SK-MEL-5 (cell line): ENCODE measurements around the gene LARP4B. TPM values are rescaled to one million over a fixed set of nuclear protein-coding genes. Genes with fewer than 3 reads are reported as not detected.

Experiments
- DNase-seq: peaks from one replicate; pipeline ENCODE4 v3.0.0-alpha.2; 2016; ENCODE audit warnings: low read depth, low spot score
- in situ Hi-C: cut with HindIII; loops from 2 replicates; pipeline ENCODE4 v1.10.0; 2016; ENCODE audit warnings: low sequenced_read_pairs, high pct_unique_total_duplicates, low pct_unique_long_range_greater_than_20kb
- total RNA-seq: library from RNA; depleted of rRNA; stranded (reverse); fragments of >200 nt; shearing (Covaris generic); gene quantifications from 2 replicates; pipeline ENCODE4 v1.2.3, GENCODE V29; 2014

The LARP4B gene
- total RNA-seq, 1 experiment from 2014 or later, result 23.1 TPM

GRCh38 chr10:807163-807957, 124.1 kb downstream of the LARP4B start:
- DNase-seq, result no peak
- in situ Hi-C loops, result no loop called here

GRCh38 chr10:806451-807162, 124.9 kb downstream of the LARP4B start:
- no peak for DNase-seq
- in situ Hi-C loops, result no loop called here

GRCh38 chr10:805620-806305, 125.7 kb downstream of the LARP4B start:
- DNase-seq, result no peak
- in situ Hi-C loops, result no loop called here

- no peak for DNase-seq
- in situ Hi-C loops, result no loop called here
Observed at GRCh38 chr10:804787-805619, 126.5 kb downstream of the LARP4B start.

- in situ Hi-C loops, result no loop called here
- DNase-seq, result no peak
Observed at GRCh38 chr10:804191-804781, 127.2 kb downstream of the LARP4B start.

GRCh38 chr10:803041-803741, 128.3 kb downstream of the LARP4B start:
- in situ Hi-C loops, result no loop called here
- no peak for DNase-seq

GRCh38 chr10:802506-802905, 129.0 kb downstream of the LARP4B start:
- in situ Hi-C loops, result no loop called here
- DNase-seq, result no peak

GRCh38 chr10:797179-797578, 134.3 kb downstream of the LARP4B start:
- in situ Hi-C loops, result no loop called here
- DNase-seq, result no peak

- in situ Hi-C loops, result no loop called here
- DNase-seq, result no peak
Observed at GRCh38 chr10:796233-796632, 135.3 kb downstream of the LARP4B start.

- in situ Hi-C loops, result no loop called here
- DNase-seq, result peak; percentile 66
Observed at GRCh38 chr10:794382-794956, 137.0 kb downstream of the LARP4B start.

- in situ Hi-C loops, result no loop called here
- DNase-seq, result no peak
Observed at GRCh38 chr10:792792-793100, 138.8 kb downstream of the LARP4B start.

GRCh38 chr10:792083-792791, 139.3 kb downstream of the LARP4B start:
- in situ Hi-C loops, result no loop called here
- DNase-seq, result no peak

- in situ Hi-C loops, result no loop called here
- no peak for DNase-seq
Observed at GRCh38 chr10:791639-792038, 139.9 kb downstream of the LARP4B start.

- in situ Hi-C loops, result no loop called here
- DNase-seq, result no peak
Observed at GRCh38 chr10:790821-791551, 140.5 kb downstream of the LARP4B start.

- DNase-seq, result no peak
- in situ Hi-C loops, result no loop called here
Observed at GRCh38 chr10:789831-790701, 141.4 kb downstream of the LARP4B start.
